ENCODE measurements around the gene ITGBL1. TPM values are rescaled to one million over a fixed set of nuclear protein-coding genes. Genes with fewer than 3 reads are reported as not detected.

Gene ITGBL1
- total and polyA plus RNA-seq, 2 donors (not counting 1 experiment from before 2014, with no cell fraction given): not detected

GRCh38 chr13:101763191-101763590 is 310.7 kb downstream of the ITGBL1 start:
- H3K4me1 Mint-ChIP-seq: no peaks in the 10 kb centered on the region
- no peaks in the 10 kb centered on the region for H3K9me3 Mint-ChIP-seq (ENCODE audit: insufficient read depth)
- no peak for DNase-seq
- Histone ChIP-seq H4K20me1 (ENCODE audit: control insufficient read depth, insufficient read depth, low read length, poor library complexity, severe bottlenecking) (no peaks in the 10 kb centered on the region), H3K4me1 (ENCODE audit: control insufficient read depth in 2 of 2, insufficient read depth in 2 of 2, low read length in 2 of 2) (no peaks in the 10 kb centered on the region), H3K27ac (ENCODE audit: low read length in 2 of 2) (no peak overlapping the region), H3K4me2 (replicated peaks; ENCODE audit: low read depth, low read length, poor library complexity, severe bottlenecking) (no peak overlapping the region), H2AFZ (ENCODE audit: insufficient read depth, low read depth, low read length, poor library complexity, severe bottlenecking) (no peak overlapping the region), H3K9me3 (ENCODE audit: control extremely low read depth in 1 of 3, control insufficient read depth in 2 of 3, insufficient read depth in 1 of 3, low read length in 2 of 3) (no peaks in the 10 kb centered on the region), H3K4me3 (ENCODE audit: control extremely low read depth in 1 of 5, extremely low read depth in 1 of 5, insufficient read depth in 1 of 5, low read depth in 2 of 5, low read length in 4 of 5) (no peak overlapping the region), H3K9ac (ENCODE audit: low read length) (no peak overlapping the region), H3K36me3 (replicated peaks in 1 of 2; ENCODE audit: control extremely low read depth in 1 of 2, control insufficient read depth in 1 of 2, extremely low read depth in 1 of 2, insufficient read depth in 2 of 2, low read length in 1 of 2) (no peaks in the 10 kb centered on the region), H3K79me2 (ENCODE audit: control insufficient read depth, insufficient read depth, low read length) (no peaks in the 10 kb centered on the region), H3K27me3 (replicated peaks in 1 of 4; ENCODE audit: control extremely low read depth in 1 of 4, control insufficient read depth in 3 of 4, insufficient read depth in 4 of 4, low read length in 3 of 4) (peaks cover 0 to 3% (median 0%) of the 10 kb centered on the region in 4 experiments)
- no peak overlapping the region for H3K4me3 Mint-ChIP-seq
- no CpG with 5 or more reads among the region's 1 CpG for WGBS (ENCODE audit: insufficient coverage)
- intact Hi-C loops (cut with micrococcal nuclease): no loop called here
- H3K27me3 Mint-ChIP-seq: peaks cover 3% of the 10 kb centered on the region
- ATAC-seq (ENCODE audit: low read depth): no peak
- ChIA-PET POLR2A (no interaction called here), CTCF (no interaction called here)
- TF ChIP-seq EZH2 (IDR thresholded peaks at IDR 0.05; ENCODE audit: borderline replicate concordance, insufficient read depth, low read depth, low read length, poor library complexity, severe bottlenecking) (no peak), CTCF (IDR thresholded peaks at IDR 0.05) (no peak)
- no peak overlapping the region for H3K27ac Mint-ChIP-seq

Other genes starting within 250 kb of the ITGBL1 start
- not detected in 2 replicates for gene NALCN, start 36.2 kb upstream of the ITGBL1 start, total RNA-seq
- not detected in 2 replicates for gene NALCN, start 36.2 kb upstream of the ITGBL1 start, polyA plus RNA-seq

Measured in B cell (primary cell).